HG02623 (cell line): ENCODE data around the gene EXOC3L1.

Source experiments
- ATAC-seq: cut with Tn5 transposase; IDR thresholded peaks from one replicate; pipeline ENCODE4 v1.9.1; 2021; ENCODE audit warnings: moderate library complexity; ENCODE audit not compliant: unreplicated experiment

EXOC3L1 gene

GRCh38 chr16:67165121-67166078 is 24.5 kb downstream of the EXOC3L1 start:
- no peak for ATAC-seq

- ATAC-seq: no peak
These were observed 25.3 kb downstream of the EXOC3L1 start, which contains the start of gene HSF4 for GRCh38 chr16:67164599-67165061. TSS of gene HSF4 (plus strand) at chr16:67164745. CDS start at chr16:67164812, 67 bp downstream.

DNA sequence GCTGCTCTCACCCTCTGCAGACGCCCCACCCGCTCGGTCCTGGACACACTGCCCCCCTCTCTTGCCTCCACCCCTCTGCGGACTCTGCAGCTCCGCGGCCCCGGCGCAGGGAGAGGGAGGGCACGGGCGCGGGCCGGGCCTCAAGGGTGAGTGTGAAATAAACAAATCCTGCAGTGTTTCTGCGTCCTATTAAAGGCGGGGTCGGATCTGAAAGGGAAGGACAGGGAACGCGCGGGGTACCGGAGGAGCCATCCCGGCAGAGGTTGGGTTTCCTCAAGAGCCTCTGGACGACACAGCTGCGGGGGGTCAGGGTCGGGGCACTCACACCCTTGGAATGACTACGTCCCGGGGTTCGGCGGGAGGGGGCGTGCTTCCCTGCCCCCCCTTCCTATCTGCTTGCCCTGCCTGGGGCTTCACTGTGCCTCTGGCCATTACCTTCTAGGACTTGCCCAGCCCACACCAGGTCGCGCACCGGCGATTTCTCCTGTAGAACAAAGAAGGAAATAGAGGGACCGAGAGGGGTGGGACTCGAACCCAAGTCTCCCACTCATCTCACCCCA is 25.9 kb downstream of the EXOC3L1 start:
- no peak for ATAC-seq

GRCh38 chr16:67163164-67163998 is 26.6 kb downstream of the EXOC3L1 start:
- ATAC-seq: no peak

DNA sequence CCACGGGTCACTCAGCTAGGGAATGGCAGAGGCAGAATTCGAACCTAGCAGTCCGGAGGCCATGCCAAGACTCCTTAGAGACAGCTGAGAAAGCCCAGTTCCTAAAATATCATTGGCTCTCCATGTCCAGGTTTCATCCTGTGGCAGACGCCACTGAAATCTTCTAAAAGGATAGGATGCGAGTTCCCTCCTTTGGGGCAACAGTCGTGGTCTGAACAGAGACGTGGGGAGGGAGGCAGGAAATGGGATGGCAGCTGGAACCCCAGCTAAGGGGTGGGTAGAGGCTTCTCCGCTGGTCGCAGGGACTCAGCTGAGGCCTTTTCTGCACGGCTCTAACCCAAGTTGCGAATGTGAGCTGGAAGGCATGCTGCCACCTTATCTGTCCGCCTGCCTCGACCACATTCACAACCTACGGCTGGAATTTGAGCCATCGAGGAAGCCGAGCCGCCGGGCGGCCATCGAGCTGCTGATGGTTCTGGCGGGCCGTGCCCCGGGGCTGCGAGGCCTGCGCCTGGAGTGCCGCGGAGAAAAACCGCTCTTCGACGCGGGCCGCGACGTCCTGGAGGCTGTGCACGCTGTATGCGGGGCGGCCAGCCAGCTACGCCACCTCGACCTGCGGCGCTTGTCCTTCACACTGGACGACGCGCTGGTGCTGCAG is 27.3 kb downstream of the EXOC3L1 start:
- no peak for ATAC-seq

DNA sequence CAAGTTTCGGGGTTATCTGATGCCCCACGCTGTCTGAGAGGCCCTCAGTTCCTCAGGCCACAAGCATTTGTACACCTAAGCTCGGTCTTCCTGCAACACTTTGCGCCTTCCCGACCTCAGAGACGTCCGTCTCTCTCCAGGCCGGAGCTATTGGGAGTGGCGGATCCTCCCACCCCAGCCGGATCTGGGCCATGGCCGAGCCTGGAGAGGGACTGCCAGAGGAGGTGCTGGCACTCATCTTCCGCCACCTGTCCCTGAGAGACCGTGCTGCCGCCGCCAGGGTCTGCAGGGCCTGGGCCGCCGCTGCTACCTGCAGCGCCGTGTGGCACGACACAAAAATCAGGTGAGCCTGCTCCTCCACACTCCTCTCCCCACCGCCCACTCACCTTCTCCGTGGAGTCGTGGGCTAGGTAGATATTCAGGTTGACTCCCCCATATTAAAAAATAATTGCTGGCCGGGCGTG is 28.3 kb downstream of the EXOC3L1 start:
- ATAC-seq: no peak

GRCh38 chr16:67158637-67159600 is 31.0 kb downstream of the EXOC3L1 start:
- ATAC-seq: peak; percentile 33

DNA sequence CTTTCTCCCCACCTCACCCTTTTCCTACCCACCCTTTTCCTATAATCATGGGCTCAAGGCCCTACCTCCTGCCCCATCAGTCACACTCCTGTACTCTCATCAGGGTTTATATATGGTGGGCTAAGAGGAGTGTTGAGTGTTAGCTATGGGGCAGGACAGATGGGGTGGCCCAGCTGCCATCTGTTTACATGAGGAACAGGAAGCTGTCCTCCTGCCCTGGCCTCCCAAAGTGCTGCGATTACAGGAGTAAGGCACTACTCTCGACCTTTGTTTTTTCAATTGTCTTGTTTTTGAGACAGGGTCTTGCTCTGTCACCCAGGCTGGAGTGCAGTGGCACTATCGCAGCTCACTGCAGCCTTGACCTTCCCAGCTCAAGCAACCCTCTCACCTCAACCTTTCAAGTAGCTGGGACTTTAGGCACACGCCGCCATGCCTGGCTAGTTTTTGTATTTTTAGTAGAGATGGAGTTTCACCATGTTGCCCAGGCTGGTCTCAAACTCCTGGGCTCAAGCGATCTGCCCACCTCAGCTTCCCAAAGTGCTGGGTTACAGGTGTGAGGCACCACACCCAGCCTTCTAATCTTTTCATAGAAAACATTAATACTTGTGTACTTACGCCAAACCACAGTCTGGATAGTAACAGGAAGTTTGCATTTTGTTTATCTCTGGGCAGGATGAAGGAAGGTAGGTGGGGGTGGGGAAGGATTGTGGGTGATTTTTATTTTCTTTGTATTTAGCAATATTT is 31.9 kb downstream of the EXOC3L1 start:
- ATAC-seq: no peak

- ATAC-seq: no peak
These were observed 32.7 kb downstream of the EXOC3L1 start for GRCh38 chr16:67157106-67157748.

- no peak for ATAC-seq
These were observed 33.6 kb downstream of the EXOC3L1 start for GRCh38 chr16:67156143-67156844.

DNA sequence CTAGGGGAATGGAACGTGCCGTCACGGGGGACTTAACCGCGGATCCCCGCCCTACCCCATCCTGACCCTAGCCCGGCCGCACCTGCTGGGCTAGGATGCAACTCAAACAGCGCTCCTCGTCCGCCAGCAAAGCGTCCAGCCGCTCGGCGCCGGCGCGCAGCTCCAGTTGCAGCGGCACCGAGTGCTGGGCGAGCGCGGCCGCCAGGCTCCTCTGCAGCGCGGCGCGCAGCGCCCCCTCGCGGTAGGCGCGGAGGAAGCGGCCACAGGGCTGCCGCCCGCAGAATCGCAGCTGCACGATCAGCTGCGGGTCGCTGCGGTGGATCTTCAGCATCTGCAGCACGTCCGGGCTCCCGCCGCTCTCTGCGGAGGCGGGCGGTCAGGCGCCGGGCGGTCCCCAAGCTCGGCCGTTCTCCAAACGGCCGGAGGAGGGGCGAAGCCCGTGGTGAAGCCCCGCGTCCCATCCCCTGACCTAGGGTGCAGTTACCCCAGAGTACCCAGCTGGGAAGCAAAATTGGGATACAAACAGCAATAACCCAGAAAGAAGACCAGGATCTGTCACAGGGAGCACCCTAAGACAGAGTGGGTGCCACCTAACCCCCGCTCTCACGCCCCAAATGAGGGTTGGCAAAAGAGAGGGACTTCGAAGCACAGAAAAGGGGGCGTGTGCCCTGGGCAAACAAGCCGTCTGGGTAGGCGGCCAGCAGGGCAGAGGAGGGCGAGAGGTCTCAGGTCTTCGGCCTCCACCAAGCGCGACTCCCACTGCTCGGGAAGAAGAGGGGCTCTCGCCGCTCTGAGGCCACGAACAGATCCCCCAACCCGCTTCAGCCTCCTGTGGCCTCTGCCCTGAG is 34.4 kb downstream of the EXOC3L1 start:
- no peak for ATAC-seq

GRCh38 chr16:67154578-67155294 is 35.2 kb downstream of the EXOC3L1 start:
- ATAC-seq: no peak

DNA sequence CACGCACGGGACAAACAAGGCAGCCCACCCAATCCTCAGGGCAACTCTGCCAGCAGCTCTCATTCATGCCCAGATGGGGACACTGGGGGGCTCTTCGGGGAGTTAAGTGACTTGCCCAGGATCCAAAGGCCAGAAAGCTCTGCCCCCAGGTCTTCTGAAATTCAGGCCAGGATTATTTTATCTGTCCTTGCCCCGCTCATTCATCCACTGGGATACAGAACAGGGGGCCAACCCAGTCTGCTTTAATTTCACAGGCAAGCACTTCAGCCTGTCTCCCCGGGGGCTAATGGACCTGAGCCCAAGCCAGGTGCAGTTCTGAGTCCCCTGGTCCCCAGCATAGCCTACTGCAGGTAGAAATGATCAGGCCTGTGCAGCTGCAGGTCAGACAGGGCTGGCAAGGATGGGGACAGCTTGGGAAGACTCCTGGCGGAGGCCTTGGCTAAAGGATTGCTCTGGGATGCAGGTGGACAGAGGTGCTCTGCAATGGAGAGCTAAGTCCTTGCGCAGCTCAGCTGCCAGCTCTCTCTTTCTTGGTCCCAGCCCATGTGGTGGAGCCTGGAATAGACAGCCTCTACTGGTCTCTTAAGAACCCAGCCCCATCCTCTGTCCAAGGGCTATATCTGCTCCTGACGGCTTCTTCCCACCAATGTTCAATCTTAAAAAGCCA is 38.4 kb downstream of the EXOC3L1 start:
- no peak for ATAC-seq

DNA sequence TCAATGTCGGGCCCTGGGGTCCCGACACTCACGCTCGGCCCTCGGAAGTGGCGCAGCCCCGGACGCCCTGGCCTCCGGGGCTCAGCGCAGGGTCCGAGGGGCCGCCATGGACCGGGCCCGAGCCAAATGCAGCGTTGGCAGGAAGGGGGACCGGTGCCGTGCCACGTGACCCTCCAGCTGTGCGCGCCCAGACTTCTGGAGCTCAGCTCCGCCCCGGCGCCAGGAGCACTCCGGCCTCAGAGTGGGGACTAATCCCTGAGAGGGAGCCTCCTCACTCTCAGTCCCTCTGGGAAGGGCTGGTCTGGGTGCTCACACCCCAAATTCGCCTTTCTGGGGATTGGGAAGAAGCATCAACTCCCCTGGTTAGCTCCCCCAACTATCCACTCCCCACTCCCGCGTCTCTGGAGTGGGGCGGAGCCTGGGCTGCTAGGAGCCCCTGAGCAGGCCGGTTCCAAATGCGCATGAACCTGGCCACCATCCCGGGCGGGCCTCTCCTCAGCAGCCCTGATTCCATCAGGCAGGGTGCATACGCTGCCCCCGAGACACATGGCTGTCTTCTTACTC is 39.0 kb downstream of the EXOC3L1 start, which contains the start of gene B3GNT9:
B3GNT9 (minus strand) TSS at position 166 of the 564 bp plus-strand sequence. CDS start 513 bp downstream, outside the sequence.
- peak; percentile 53 for ATAC-seq
